Hematopoietic multipotent progenitor cell treated with erythropoietin and hydrocortisone succinate and interleukin-3 and kit ligand, for 4 days (in vitro differentiated cells): Measurements from ENCODE around the gene COBL.

Experiments
- DNase-seq: peaks from one replicate; pipeline ENCODE4 v3.0.0-alpha.2; 2015

Gene COBL

DNA sequence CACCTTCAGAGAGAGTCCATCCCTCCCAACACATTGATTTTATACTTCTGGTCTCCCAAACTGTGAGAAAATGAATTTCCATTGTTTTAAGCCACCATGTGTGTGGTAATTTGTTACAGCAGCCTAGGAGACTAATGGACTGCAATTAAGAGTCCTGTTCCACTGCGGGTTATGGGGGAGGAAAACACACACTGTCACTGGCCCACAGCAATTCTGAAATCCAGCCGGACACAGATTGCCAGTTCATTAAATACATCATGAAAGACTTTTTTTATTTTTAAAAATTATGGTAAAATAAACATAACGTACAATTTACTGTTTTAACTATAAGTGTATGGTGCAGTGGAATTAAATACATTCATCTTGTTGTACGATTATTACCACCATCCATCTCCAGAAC is 340.5 kb downstream of the COBL start:
- no peak for DNase-seq

- peak; percentile 4 for DNase-seq
Observed at GRCh38 chr7:50974240-50974639, 342.4 kb downstream of the COBL start.

GRCh38 chr7:50973814-50974213 is 342.8 kb downstream of the COBL start:
- DNase-seq, result no peak

DNA sequence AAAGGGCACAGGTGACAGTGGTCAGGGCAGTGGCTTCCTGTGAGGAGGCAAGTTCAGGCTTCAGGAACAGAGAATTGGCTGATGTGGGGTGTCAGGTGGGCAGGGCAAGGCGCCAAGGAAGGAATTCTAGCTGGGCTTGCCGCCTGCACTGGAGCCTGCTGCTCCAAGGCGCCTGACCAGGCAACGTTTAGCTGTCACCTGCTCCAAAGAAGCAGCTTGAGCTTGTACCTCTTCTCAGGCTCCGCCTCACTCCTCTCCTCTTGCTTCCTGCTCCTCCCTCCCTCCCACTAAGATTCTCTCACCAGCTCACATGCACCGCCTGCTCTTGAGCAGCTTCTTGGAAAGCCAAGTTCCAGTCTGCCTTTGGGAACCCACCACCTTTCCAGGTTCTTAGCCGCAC is 346.5 kb downstream of the COBL start:
- DNase-seq, result no peak
